ENCODE results near the gene NDUFC1.

Gene NDUFC1

DNA sequence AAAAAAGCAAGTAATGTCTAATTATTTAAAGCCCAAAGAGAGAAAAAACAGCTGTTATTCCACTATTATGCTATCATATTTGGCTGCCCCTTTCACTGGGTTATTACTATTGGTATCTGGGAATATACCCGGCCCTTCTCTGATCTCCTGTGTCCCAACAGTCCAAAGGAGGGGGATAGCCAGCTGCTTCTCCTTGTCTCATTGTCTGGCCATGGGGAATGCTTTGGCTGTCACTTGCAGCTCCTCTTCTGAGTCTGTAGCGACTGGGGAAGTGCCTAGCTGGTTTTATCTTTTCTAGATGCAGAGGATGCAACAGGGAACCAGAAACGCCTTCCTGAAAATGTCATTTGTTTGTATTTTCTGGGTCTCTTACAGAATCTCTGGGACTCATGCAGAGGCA is 56.1 kb downstream of the NDUFC1 start:
- no peak for DNase-seq

GRCh38 chr4:139245590-139245989 is 56.7 kb downstream of the NDUFC1 start:
- no peak for DNase-seq

- no peak for DNase-seq
Observed at GRCh38 chr4:139243448-139244365, 58.6 kb downstream of the NDUFC1 start.

- DNase-seq, result no peak
Observed at GRCh38 chr4:139242511-139243051, 59.7 kb downstream of the NDUFC1 start.

- no peak for DNase-seq
Observed at GRCh38 chr4:139241784-139242151, 60.5 kb downstream of the NDUFC1 start.

GRCh38 chr4:139241086-139241783 is 61.0 kb downstream of the NDUFC1 start:
- DNase-seq, result no peak
